ENCODE data around the gene SHE.
A peak's percentile ranks its signal among the peaks of the same experiment; 100 is the strongest.

Gene SHE

GRCh38 chr1:154479764-154480421 is 22.3 kb downstream of the SHE start:
- peak in 39 of 51 donors; percentile 10 to 91 (median 41) for DNase-seq

DNA sequence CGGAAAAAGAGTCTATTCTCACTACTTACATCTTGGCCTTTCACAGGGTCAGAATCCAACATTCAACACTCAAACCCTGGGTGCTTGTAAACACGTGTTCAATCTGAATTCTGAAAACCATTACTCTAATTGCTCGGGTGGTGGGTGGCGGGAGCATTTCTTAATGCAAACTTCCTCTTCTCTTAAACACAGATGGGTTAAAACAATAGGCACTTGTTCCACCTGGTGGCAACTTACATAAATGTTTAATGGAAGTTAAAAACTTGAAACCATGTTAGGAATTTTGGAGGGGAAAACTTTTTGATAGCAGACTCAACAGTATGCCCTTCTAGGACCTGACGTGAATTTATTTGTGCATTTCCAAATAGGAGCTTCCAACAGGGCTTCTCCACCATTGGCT is 23.6 kb downstream of the SHE start:
- no peak for DNase-seq

DNA sequence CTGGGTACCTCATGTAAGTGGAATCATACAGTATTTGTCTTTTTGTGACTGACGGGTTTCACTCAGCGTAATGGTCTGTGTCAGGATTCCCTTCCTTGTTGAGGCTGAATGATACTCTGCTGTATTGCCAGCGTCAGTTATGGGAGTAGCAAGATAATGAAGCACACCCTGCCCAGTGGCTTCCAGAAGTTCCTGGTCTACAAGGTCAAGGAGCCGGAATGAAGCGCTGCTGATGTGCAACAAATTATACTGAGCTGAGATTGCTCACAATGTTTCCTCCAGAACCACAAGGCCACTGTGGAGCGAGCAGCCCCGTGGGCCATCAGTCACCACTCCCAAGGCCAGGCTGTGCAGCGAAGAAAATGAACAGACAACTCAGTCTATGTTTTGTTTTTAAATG is 24.2 kb downstream of the SHE start:
- DNase-seq, result no peak

DNA sequence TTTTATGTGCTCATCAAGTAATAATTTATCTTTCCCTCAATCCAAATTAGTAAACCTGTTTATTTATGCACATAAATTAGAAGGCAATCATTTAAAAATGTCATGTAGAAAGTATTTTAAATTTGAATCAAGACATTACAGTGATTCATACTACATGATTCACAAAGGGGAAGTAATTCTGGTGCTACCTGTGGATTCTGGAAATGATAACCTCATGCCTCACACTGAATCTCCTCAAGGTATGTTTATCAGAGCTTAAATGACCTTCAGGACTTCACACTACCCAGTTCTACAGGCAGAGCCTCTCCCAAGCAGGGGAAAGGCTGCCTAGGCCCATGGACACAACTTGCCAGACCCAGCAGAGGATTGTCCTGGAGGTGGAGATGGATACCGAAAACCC is 25.4 kb downstream of the SHE start:
- DNase-seq, result no peak

GRCh38 chr1:154474802-154475201 is 27.4 kb downstream of the SHE start:
- DNase-seq, result peak in 48 of 51 donors; percentile 9 to 91 (median 70)

GRCh38 chr1:154471304-154471703 is 30.9 kb downstream of the SHE start:
- no peak for DNase-seq

GRCh38 chr1:154469844-154470560 is 32.2 kb downstream of the SHE start:
- no peak for DNase-seq

GRCh38 chr1:154468535-154469250 is 33.5 kb downstream of the SHE start:
- peak in 3 of 51 donors; percentile 4 to 21 (median 20) for DNase-seq

- peak in 1 of 51 donors; percentile 57 for DNase-seq
Measured at GRCh38 chr1:154467434-154468102, 34.6 kb downstream of the SHE start.

DNA sequence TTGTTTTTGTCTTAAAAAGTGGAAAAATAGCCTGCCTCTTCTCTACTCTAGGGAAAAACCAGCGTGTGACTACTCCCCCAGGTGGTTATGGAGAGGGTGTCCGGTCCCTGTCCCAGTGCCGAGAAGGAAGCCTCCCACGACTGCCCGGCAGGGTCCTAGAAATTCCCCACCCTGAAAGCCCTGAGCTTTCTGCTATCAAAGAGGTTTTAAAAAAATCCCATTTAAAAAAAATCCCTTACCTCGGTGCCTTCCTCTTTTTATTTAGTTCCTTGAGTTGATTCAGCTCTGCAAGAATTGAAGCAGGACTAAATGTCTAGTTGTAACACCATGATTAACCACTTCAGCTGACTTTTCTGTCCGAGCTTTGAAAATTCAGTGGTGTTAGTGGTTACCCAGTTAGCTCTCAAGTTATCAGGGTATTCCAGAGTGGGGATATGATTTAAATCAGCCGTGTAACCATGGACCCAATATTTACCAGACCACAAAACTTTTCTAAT is 35.2 kb downstream of the SHE start:
- DNase-seq, result peak in 3 of 51 donors; percentile 12 to 23 (median 23)

- peak in 1 of 51 donors; percentile 69 for DNase-seq
Measured at GRCh38 chr1:154466206-154466605, 36.0 kb downstream of the SHE start.

DNA sequence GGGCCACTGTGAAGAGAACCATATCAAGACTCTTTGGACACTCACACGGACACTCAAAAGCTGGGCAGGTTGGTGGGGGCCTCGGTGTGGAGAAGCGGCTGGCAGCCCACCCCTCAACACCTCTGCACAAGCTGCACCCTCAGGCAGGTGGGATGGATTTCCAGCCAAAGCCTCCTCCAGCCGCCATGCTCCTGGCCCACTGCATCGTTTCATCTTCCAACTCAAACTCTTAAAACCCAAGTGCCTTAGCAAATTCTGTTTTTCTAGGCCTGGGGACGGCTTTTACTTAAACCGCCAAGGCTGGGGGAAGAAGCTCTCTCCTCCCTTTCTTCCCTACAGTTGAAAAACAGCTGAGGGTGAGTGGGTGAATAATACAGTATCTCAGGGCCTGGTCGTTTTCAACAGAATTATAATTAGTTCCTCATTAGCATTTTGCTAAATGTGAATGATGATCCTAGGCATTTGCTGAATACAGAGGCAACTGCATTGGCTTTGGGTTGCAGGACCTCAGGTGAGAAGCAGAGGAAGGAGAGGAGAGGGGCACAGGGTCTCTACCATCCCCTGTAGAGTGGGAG is 36.5 kb downstream of the SHE start:
- DNase-seq, result peak in 1 of 51 donors; percentile 69

- DNase-seq, result no peak
Measured at GRCh38 chr1:154463512-154463990, 38.7 kb downstream of the SHE start.

DNA sequence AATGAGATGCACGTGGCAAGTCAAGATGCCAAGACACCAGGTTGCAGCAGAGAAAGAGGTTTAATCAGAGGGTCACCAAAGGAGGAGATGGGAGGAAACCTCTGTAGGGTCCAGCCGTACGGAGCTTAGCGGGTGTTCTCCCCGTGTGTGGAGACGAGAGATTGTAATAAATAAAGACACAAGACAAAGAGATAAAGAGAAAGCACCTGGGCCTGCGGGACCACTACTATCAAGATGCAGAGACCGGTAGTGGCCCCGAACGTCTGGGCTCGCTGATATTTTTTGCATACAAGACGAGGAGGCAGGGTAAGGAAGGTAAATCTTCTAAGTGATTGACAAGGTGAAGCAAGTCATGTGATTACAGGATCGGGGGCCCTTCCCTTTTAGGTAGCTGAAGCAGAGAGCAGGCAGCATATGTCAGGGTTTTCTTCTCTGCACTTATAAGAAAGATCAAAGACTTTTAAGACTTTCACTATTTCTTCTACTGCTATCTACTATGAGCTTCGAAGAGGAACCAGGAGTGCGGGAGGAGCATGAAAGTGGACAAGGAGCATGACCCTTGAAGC is 41.4 kb downstream of the SHE start:
- DNase-seq, result no peak

GRCh38 chr1:154459080-154459479 is 43.1 kb downstream of the SHE start:
- DNase-seq, result peak in 13 of 51 donors; percentile 11 to 51 (median 24)

DNA sequence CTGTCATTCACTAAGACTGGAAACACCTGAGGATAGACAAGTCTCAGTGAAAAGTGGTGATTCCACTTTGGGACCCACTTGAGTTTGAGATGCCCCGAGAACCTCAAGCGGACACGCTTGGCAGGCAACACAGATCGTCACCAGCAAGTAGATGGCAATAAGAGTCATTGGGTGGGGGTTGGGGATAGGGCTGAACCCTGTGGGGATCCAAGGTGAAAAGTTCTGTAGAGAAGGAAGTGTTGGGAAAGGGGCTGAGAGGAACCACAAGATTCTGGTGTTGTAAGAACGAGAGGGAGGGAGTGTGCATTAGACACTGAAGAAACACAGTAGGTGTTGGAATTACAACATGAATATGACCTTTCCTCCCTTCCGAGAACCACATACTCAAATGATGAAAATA is 45.6 kb downstream of the SHE start:
- no peak for DNase-seq

DNA sequence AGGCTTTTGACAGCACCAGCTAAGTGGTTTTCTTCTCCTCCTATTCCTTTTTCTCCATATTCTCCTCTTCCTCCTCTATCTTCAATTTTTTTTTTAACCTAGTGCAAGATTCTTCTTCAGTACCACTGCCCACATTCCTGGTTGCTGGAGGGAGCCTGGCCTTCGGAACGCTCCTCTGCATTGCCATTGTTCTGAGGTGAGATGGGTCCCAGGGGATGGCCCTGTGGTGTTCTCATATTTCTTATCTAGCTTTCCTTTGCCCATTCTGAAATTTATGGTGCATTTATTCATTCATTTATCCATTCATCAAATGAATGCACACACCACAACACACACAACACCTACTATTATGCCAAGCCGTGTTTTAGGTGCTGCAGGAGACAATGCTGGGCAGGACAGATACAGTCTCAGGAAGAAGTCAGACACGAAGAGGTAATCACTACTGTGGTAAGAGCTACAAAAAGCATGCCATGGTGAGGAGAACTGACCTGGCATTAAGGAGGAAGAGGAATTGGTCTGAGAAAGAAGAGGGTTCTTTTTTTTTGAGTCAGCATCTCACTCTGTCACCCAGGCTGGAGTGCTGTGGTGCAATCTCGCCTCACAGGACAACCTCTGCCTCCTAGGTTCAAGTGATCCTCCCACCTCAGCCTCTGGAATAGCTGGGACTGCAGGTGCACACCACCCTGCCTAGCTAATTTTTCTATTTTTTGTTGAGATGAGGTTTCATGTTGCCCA is 47.7 kb downstream of the SHE start:
- no peak for DNase-seq

GRCh38 chr1:154453574-154454352 is 48.4 kb downstream of the SHE start:
- peak in 3 of 51 donors; percentile 16 to 39 (median 17) for DNase-seq

- peak in 3 of 51 donors; percentile 19 to 46 (median 46) for DNase-seq
Measured at GRCh38 chr1:154453161-154453560, 49.1 kb downstream of the SHE start.

Data from hypothalamus (tissue), 51 donors.